Lower lobe of right lung (tissue), 2 donors: ENCODE measurements around the gene THRB. TPM values are rescaled to one million over a fixed set of nuclear protein-coding genes. Genes with fewer than 3 reads are reported as not detected.

ENCODE experiments used
- ATAC-seq, 2 donors: fragments of 200-7000 bp; cut with Tn5 transposase; one replicate each; pipeline ENCODE4 v1.9.1; 2020 to 2022; ENCODE audit warnings: mild to moderate bottlenecking in 2 of 2, moderate library complexity in 2 of 2
- DNase-seq: peaks from one replicate; pipeline ENCODE4 v3.0.0-alpha.2; 2020
- H3K27ac ChIP-seq: fragments of 200-600 bp; one replicate; pipeline ENCODE4 v1.8.0; 2022
- H3K27me3 ChIP-seq: fragments of 200-600 bp; one replicate; pipeline ENCODE4 v1.8.0; 2022; ENCODE audit warnings: low read depth
- H3K36me3 ChIP-seq: fragments of 200-600 bp; one replicate; pipeline ENCODE4 v1.8.0; 2022; ENCODE audit warnings: mild to moderate bottlenecking
- H3K4me1 ChIP-seq: fragments of 200-600 bp; one replicate; pipeline ENCODE4 v1.8.0; 2022
- H3K4me3 ChIP-seq: fragments of 200-600 bp; one replicate; pipeline ENCODE4 v1.8.0; 2022; ENCODE audit warnings: mild to moderate bottlenecking
- H3K9me3 ChIP-seq: fragments of 200-600 bp; one replicate; pipeline ENCODE4 v1.8.0; 2022
- CTCF ChIP-seq: fragments of 200-600 bp; IDR thresholded peaks from one replicate; pipeline ENCODE4 v1.8.0; 2022; ENCODE audit warnings: antibody characterized with exemption, mild to moderate bottlenecking
- intact Hi-C: fragments of 100-400 bp; cut with DNase I; formaldehyde crosslinking; loops from one replicate; pipeline ENCODE4 v1.11.0; 2022
- total RNA-seq: library from RNA; stranded (reverse); fragmentation: NEBNext Ultra II Directional; extraction: Animal tissue kit (Norgen Biotek cat#: 25700); gene quantifications from one replicate; pipeline ENCODE4 v1.2.1, GENCODE V29; 2021
- donor health status: DM: no; HTN: yes; CAD: no; lungs with severe emphysema.

Gene THRB
- total RNA-seq, 1 donor from 2014 or later: 14.6 TPM

DNA sequence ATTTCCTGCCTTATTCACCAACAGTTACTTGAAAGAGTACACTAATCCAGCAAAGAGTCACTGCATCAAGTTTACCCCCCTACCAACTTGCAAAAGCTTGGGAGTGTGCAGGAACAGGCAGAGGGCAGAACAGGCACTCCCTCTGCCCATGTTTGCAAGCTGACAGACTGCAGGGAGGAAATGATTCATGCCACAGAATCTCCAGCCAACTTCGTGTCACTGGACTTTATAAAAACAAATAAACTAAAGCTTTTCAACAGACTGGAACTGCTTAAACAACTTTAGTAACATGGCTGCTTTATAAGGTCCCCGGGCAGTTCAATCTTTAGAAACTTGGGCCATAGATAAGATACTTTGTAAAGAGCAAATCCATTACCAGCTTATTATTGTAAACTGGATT is 129.5 kb downstream of the THRB start:
- H3K27ac ChIP-seq: no peak overlapping the region
- no peaks in the 10 kb centered on the region for H3K36me3 ChIP-seq
- no peaks in the 10 kb centered on the region for H3K9me3 ChIP-seq
- H3K4me3 ChIP-seq: no peak overlapping the region
- no peaks in the 10 kb centered on the region for H3K27me3 ChIP-seq
- no peak for DNase-seq
- peaks cover 14% of the 10 kb centered on the region for H3K4me1 ChIP-seq
- peak; percentile 78 to 92 for ATAC-seq
- no peak for TF ChIP-seq CTCF
- intact Hi-C loops: no loop called here

DNA sequence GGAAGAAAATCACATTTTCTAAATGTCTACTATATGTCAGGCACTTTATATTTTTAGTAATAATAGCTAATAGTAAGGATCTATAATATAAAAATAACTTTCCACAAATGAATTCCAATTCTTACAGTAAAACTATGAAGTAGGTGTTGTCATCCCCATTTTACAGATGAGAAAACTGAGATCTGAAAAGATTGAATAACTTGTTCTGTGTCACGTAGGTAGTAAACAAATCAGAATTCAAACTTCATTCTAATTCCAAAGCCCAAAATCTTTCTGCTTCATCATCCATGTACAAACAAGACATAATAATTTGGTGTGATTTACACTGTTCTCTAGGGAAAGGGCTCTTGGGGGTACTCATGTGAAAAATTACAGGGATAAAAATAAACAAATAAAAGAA is 130.3 kb downstream of the THRB start:
- H3K4me3 ChIP-seq: no peak overlapping the region
- no peaks in the 10 kb centered on the region for H3K27me3 ChIP-seq
- ATAC-seq (no peak), DNase-seq (no peak)
- intact Hi-C loops: no loop called here
- no peak overlapping the region for H3K27ac ChIP-seq
- no peaks in the 10 kb centered on the region for H3K36me3 ChIP-seq
- peaks cover 14% of the 10 kb centered on the region for H3K4me1 ChIP-seq
- TF ChIP-seq CTCF: no peak
- no peaks in the 10 kb centered on the region for H3K9me3 ChIP-seq

DNA sequence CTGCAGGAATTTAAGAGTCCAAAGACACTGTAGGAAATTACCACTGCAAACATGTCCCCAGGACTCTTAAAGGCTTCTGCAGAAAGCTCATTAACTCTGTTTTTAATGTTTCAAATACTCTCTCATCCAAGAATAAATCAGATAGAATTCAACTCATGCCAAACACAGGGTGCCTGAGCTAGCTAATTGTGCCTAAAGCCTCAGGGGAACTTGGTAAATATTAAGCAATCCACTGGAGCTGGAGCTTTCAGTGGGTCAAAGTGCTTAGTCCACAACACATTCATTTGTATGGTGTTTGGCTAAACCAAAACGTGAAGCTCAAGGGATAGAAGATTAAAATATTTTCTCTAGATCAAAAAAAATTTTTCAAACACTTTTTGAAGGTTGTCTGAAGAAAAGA is 131.4 kb downstream of the THRB start:
- no peaks in the 10 kb centered on the region for H3K36me3 ChIP-seq
- peak; percentile 50 to 80 for ATAC-seq

DNA sequence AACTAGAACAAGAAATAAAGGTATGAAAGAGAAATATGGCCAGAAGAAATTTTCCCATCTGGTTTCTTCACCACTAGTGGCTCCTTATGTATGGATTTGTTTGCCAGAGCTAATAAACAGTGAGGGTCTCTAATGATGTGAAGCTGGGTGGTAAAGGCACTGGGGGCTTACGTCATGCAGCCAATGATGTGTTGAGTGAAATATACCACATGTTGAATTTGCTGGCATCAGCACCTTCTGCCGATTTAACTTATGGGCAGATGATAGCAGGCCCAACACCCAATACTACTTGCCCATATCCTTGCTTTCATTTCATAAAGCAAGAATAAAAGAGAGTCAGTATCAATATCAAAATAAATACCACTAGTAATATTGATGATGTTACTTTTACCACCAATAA is 133.0 kb downstream of the THRB start:
- intact Hi-C loops: no loop called here
- DNase-seq (no peak), ATAC-seq (no peak)
- Histone ChIP-seq H3K4me3 (no peak overlapping the region), H3K9me3 (no peaks in the 10 kb centered on the region), H3K4me1 (peaks cover 21% of the 10 kb centered on the region), H3K27ac (no peak overlapping the region), H3K36me3 (no peaks in the 10 kb centered on the region), H3K27me3 (no peaks in the 10 kb centered on the region)
- no peak for TF ChIP-seq CTCF

More for the DNA sequence above, 131.4 kb downstream of the THRB start:
- no peak overlapping the region for H3K27ac ChIP-seq
- no peak for DNase-seq
- no peak overlapping the region for H3K4me3 ChIP-seq
- no peak for TF ChIP-seq CTCF
- intact Hi-C loops: no loop called here
- H3K4me1 ChIP-seq: peaks cover 18% of the 10 kb centered on the region
- H3K27me3 ChIP-seq: no peaks in the 10 kb centered on the region
- H3K9me3 ChIP-seq: no peaks in the 10 kb centered on the region

GRCh38 chr3:24360957-24361356 is 133.7 kb downstream of the THRB start:
- Histone ChIP-seq H3K4me3 (no peak overlapping the region), H3K36me3 (no peaks in the 10 kb centered on the region), H3K27me3 (no peaks in the 10 kb centered on the region), H3K27ac (no peak overlapping the region), H3K9me3 (no peaks in the 10 kb centered on the region), H3K4me1 (peaks cover 21% of the 10 kb centered on the region)
- TF ChIP-seq CTCF: no peak
- intact Hi-C loops: no loop called here
- no peak for DNase-seq
- ATAC-seq: no peak
